Adipocyte (in vitro differentiated cells): ENCODE data around the gene KRT72.

Experiments used
- DNase-seq: peaks from one replicate; pipeline ENCODE4 v3.0.0-alpha.2; 2015; ENCODE audit warnings: low read depth
- H3K27me3 ChIP-seq: replicated peaks from 2 replicates; pipeline ENCODE4 v1.7.0; 2013; ENCODE audit warnings: mild to moderate bottlenecking, low read length, moderate library complexity; ENCODE audit not compliant: control insufficient read depth, insufficient read depth
- H3K36me3 ChIP-seq: 2 replicates; pipeline ENCODE4 v1.7.0; 2013; ENCODE audit warnings: low read length, mild to moderate bottlenecking, moderate library complexity; ENCODE audit not compliant: control insufficient read depth, insufficient read depth, severe bottlenecking
- H3K4me1 ChIP-seq: 2 replicates; pipeline ENCODE4 v1.7.0; 2013; ENCODE audit warnings: mild to moderate bottlenecking, low read length, moderate library complexity; ENCODE audit not compliant: control insufficient read depth, insufficient read depth
- H3K4me3 ChIP-seq: 2 replicates; pipeline ENCODE4 v1.7.0; 2013; ENCODE audit warnings: mild to moderate bottlenecking, low read length, moderate library complexity
- H3K9ac ChIP-seq: 2 replicates; pipeline ENCODE4 v1.7.0; 2013; ENCODE audit warnings: mild to moderate bottlenecking, low read length, moderate library complexity
- H3K9me3 ChIP-seq: 2 replicates; pipeline ENCODE4 v1.7.0; 2013; ENCODE audit warnings: mild to moderate bottlenecking, low read length, moderate library complexity; ENCODE audit not compliant: control insufficient read depth

Gene KRT72

DNA sequence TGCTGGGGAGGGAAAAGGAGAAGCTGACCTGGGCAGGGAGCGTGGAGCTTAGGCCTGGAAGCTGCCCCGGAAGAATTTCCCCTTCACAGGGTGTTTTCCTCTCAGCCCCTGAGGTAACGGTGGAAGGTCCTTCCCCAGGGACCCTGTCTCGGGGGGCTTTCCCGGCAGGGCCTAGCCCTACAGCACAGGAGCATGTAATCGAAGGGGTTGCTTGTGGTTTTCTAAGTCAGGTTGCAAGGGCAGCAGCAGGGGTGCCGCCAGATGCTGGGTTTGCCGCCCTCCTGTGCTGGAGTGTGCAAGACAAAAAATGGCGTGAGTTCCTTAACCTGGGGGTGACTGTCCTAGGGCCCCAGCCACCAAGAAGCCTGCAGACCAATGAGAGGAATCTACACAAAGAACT, 26.0 kb downstream of the KRT72 start:
- Histone ChIP-seq H3K27me3 (peaks cover 71% of the 10 kb centered on the region), H3K9me3 (no peaks in the 10 kb centered on the region), H3K4me1 (no peaks in the 10 kb centered on the region), H3K4me3 (no peak overlapping the region), H3K36me3 (no peaks in the 10 kb centered on the region), H3K9ac (no peak overlapping the region)
- DNase-seq: no peak

DNA sequence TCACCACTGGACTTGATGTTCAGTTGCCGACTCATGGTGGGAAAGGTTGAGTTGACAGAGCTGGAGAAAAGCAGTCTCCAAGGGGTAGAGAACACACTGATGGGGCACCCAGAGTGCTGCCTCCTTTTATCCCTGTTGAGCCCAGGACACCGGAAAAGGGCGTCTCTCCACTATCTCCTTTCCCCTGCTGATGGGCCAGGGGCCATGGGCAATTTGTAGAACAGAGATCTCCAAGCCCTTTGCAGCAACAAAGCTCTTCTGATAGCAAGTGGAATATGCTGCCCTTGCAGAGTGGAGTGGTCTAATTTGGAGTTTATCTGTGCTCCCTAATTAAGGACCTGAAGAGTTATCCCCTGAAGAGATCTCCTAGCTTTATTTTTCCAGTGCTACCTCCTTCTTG, 27.5 kb downstream of the KRT72 start, which contains the start of gene KRT74:
Gene KRT74 (minus strand): TSS at position 101 of the 400 bp plus-strand sequence. CDS start 66 bp downstream, at position 35.
- Histone ChIP-seq H3K27me3 (peaks cover 72% of the 10 kb centered on the region), H3K4me3 (no peak within 1 kb of the TSS), H3K36me3 (no peaks in the 10 kb centered on the region)

DNA sequence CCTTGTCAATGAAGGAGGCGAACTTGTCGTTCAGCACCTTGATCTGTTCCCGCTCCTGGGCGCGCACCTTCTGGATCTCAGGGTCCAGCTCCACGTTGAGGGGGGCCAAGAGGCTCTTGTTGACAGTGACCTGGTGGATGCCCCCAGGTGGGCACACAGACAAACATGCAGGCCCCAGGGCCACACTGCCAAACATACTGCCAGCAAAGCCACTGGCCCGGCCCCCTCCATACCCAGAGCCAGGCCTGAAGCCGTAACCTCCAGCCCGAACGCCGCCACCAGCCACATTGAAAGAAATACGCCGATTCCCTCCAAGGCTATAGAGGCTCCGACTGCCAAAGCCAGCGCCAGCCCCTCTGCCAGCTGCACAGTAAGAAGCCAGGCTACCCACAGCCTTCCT, 28.0 kb downstream of the KRT72 start:
- Histone ChIP-seq H3K9ac (no peak overlapping the region), H3K36me3 (no peaks in the 10 kb centered on the region), H3K27me3 (peaks cover 76% of the 10 kb centered on the region), H3K4me3 (no peak overlapping the region), H3K4me1 (no peaks in the 10 kb centered on the region), H3K9me3 (no peaks in the 10 kb centered on the region)
- no peak for DNase-seq

More for the DNA sequence above, 27.5 kb downstream of the KRT72 start, which contains the start of gene KRT74:
- H3K9ac ChIP-seq: no peak within 1 kb of the TSS
- no peaks in the 10 kb centered on the region for H3K9me3 ChIP-seq
- no peak for DNase-seq
- no peaks in the 10 kb centered on the region for H3K4me1 ChIP-seq

DNA sequence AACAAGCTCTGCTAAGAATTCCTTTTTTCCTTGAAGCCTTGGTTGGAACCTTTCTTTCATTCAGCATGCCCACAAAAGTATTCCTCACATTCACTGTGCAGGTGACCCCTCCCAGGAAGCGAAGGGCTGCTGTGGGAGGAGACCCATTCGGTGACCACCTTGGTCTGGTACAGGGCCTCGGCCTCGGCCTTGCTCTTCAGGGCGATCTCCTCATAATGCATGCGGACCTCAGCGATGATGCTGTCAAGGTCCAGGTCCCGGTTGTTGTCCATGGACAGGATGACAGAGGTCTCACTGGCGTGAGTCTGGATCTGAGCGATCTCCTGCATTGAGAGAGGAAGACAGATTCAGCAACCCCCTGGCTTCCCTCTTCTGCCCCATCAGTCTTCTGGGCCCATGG, 30.8 kb downstream of the KRT72 start:
- no peak overlapping the region for H3K9ac ChIP-seq
- H3K4me3 ChIP-seq: no peak overlapping the region
- H3K36me3 ChIP-seq: no peaks in the 10 kb centered on the region
- DNase-seq: no peak
- peaks cover 88% of the 10 kb centered on the region for H3K27me3 ChIP-seq
- H3K4me1 ChIP-seq: no peaks in the 10 kb centered on the region
- H3K9me3 ChIP-seq: no peaks in the 10 kb centered on the region

DNA sequence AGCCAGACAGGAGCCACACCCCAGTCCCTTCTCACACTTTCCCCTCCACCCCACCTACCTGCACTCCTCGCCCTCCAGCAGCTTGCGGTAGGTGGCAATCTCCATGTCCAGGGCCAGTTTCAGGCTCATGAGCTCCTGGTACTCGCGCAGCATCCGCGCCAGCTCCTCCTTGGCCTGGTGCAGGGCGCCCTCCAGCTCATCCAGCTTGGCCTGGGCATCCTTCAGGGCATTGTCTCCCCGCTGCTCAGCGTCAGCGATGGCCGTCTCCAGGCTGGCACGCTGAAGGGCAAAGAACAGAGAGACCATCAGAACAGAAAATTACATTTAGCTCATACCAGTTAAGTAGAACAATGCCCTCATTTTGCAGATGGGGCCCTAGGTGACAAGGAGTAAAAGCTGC, 33.2 kb downstream of the KRT72 start:
- no peak for DNase-seq
- no peaks in the 10 kb centered on the region for H3K4me1 ChIP-seq
- H3K36me3 ChIP-seq: no peaks in the 10 kb centered on the region
- peaks cover 93% of the 10 kb centered on the region for H3K27me3 ChIP-seq
- no peak overlapping the region for H3K9ac ChIP-seq
- no peaks in the 10 kb centered on the region for H3K9me3 ChIP-seq
- H3K4me3 ChIP-seq: no peak overlapping the region

DNA sequence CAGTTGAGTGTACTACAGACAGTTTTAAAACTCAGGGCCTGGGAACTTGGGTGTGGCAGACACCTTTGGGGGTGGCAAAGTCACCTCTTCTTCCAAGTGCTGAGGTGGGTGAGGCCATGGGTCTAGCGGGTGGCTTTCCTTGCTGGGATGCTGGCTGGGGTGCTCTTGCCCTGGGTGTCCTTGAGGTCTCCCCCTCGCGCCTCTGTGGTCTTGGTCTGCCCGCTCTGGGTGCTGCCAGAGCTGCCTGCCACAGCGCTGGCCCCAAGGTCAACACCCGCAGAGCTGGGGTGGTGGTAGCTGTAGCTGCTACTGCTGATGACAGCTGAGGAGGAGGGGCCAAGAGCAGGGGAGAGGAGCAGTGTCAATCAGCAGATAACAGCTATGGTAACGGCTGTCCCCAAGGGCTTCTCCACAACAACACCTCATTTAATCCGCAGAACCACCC, 34.4 kb downstream of the KRT72 start:
- DNase-seq: no peak
- Histone ChIP-seq H3K4me1 (no peaks in the 10 kb centered on the region), H3K27me3 (peaks cover 89% of the 10 kb centered on the region), H3K9ac (no peak overlapping the region), H3K4me3 (no peak overlapping the region), H3K9me3 (no peaks in the 10 kb centered on the region), H3K36me3 (no peaks in the 10 kb centered on the region)

DNA sequence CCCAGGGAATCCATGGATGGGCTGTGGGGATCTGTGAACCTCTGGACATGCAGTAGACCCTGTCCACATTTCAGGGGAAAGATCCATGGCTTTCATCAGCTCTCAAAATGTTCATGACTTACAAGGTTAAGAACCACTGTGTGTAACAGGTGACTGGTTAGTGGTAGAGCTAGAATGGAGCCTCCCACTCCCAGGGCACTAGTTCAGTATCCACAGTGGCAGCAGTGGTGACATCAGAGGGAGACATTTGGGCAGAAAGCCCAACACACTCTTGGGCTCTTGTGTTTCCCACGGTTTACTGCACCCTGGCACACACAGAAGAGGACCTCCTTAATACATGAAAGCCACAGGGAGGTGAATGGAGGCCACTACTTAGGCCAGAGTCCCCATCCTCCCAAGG, 36.7 kb downstream of the KRT72 start:
- Histone ChIP-seq H3K9me3 (no peaks in the 10 kb centered on the region), H3K36me3 (no peaks in the 10 kb centered on the region), H3K27me3 (peaks cover 86% of the 10 kb centered on the region), H3K9ac (no peak overlapping the region), H3K4me3 (no peak overlapping the region), H3K4me1 (no peaks in the 10 kb centered on the region)
- DNase-seq: no peak

DNA sequence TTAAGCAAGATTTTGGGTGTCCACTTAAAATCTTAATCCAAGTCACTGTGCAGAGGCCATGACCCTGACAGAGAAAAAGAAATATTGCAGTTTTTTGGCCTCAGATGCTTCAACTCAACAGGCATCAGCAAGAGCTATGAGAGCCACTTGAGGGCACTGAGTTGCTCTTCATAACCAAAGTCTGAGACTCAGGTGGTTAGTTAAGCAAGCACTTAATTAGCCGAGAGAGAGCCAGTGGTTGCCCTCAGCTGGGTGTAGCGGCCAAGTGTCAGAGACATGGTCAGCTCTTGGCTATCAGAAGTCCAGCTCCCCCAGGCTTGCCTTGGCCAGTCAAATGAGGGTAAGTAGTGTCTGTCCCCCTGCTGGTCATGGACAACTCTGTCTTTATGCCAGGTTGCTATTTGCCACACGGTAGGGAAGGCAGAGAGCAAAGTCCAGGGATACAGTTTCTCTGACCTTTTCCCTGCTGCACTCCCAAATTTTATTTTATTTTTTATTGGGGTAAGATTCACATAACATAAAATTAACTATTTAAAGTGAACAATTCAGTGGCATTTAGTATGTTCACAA, 39.3 kb downstream of the KRT72 start:
- no peak for DNase-seq
- Histone ChIP-seq H3K9me3 (no peaks in the 10 kb centered on the region), H3K27me3 (peaks cover 78% of the 10 kb centered on the region), H3K4me1 (no peaks in the 10 kb centered on the region), H3K4me3 (no peak overlapping the region), H3K36me3 (no peaks in the 10 kb centered on the region), H3K9ac (no peak overlapping the region)

DNA sequence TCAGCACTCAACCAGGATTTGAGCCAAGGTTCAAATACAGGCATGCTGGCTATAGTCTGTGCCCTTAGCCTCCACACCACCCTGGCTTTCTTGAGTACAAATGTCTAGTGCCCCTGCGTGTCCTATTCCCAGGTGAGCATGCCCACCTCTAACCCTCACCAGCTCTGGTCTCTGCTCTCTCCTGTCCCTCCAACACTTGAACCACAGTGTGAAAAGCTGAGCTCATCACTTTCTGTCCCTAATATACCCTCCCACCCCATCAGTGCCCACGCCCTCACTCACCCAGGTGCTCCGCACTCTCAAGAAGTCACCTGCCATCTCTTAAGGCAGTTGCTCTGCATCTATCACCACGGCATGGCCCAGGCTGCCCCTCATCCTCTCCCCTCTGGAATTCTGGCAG, 41.3 kb downstream of the KRT72 start:
- no peaks in the 10 kb centered on the region for H3K9me3 ChIP-seq
- no peak overlapping the region for H3K9ac ChIP-seq
- H3K27me3 ChIP-seq: peaks cover 68% of the 10 kb centered on the region
- no peaks in the 10 kb centered on the region for H3K4me1 ChIP-seq
- H3K4me3 ChIP-seq: no peak overlapping the region
- no peaks in the 10 kb centered on the region for H3K36me3 ChIP-seq
- DNase-seq: no peak

DNA sequence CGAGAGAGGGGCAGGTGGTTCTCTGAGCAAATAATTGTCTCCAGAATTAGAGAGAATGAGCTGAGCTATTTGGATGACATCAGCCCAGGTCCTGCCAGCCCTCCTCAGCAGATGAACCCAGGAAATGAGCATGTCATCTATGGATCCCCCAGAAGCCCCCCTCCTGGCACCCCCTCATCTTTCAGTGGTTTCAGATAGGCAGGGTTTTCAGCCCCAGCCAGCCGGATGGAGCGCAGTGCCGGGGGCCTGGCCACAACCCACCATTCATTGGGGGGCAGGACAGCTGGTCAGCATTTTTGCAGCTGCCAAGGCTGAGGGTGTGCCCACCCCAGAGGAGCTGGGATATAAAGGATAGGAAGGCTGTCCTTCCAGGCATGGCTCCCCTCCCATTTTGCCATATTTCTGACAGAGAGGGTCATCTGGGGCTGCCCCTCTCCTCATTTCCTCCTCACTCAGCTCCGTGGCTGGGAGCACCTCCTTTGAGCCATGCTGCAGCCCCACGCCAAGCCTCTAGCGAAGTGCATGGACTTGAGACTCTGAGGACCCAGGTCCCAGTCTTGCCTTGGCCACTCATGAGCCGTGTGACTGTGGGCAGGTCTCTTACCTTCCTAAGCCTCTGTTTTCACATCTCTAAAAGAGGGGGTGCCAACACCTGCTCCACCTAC, 42.4 kb downstream of the KRT72 start:
- Histone ChIP-seq H3K9ac (no peak overlapping the region), H3K4me3 (no peak overlapping the region)

DNA sequence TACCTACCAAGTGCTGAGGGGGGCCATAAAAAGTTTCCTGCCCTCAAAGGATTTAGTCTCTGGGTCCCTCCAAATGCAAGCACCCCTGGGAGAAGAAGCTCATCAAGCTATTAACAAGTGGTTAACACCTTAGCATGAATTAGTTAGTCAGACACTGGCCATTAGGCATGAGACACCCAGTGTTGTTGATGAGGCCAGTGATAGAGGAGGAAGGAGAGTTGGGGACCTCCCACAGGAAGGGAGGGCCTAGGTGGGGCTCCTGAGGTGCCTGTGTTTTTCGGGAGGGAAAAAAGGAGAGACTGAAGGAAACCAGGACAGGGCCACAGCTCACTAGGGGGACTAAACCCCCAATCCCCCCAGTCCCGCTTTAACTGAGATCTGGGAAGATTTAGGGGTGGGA, 43.8 kb downstream of the KRT72 start:
- no peaks in the 10 kb centered on the region for H3K4me1 ChIP-seq
- H3K36me3 ChIP-seq: no peaks in the 10 kb centered on the region
- H3K4me3 ChIP-seq: no peak overlapping the region
- no peaks in the 10 kb centered on the region for H3K9me3 ChIP-seq
- H3K27me3 ChIP-seq: peaks cover 72% of the 10 kb centered on the region
- no peak for DNase-seq
- H3K9ac ChIP-seq: no peak overlapping the region

More for the DNA sequence above, 42.4 kb downstream of the KRT72 start:
- no peaks in the 10 kb centered on the region for H3K9me3 ChIP-seq
- H3K36me3 ChIP-seq: no peaks in the 10 kb centered on the region
- no peaks in the 10 kb centered on the region for H3K4me1 ChIP-seq
- peaks cover 67% of the 10 kb centered on the region for H3K27me3 ChIP-seq
- no peak for DNase-seq
